Neural progenitor cell (in vitro differentiated cells): ENCODE results near the gene OSTF1. TPM values are rescaled to one million over a fixed set of nuclear protein-coding genes. Genes with fewer than 3 reads are reported as not detected.

Source experiments
- DNase-seq: peaks from one replicate; pipeline ENCODE4 v3.0.0-alpha.2; 2016; ENCODE audit warnings: low spot score
- H2AFZ ChIP-seq: fragments of 200-600 bp; sonication (generic); replicated peaks from 2 replicates; pipeline ENCODE4 v1.6.1; 2016; ENCODE audit warnings: antibody characterized with exemption
- H3F3A ChIP-seq: fragments of 200-600 bp; sonication (generic); 2 replicates; pipeline ENCODE4 v1.6.1; 2016; ENCODE audit warnings: antibody characterized with exemption, low read depth
- H3K27ac ChIP-seq: fragments of 200-600 bp; sonication (generic); 2 replicates; pipeline ENCODE4 v1.5.1; 2016; ENCODE audit warnings: mild to moderate bottlenecking
- H3K27me3 ChIP-seq: fragments of 200-600 bp; sonication (generic); 2 replicates; pipeline ENCODE4 v1.6.1; 2016; ENCODE audit warnings: mild to moderate bottlenecking, moderate library complexity
- H3K36me3 ChIP-seq: fragments of 200-600 bp; sonication (generic); 2 replicates; pipeline ENCODE4 v1.5.1; 2016
- H3K4me1 ChIP-seq: fragments of 200-600 bp; sonication (generic); 2 replicates; pipeline ENCODE4 v1.6.1; 2016; ENCODE audit warnings: mixed run types
- H3K4me2 ChIP-seq: fragments of 200-600 bp; sonication (generic); 2 replicates; pipeline ENCODE4 v1.6.1; 2016
- H3K4me3 ChIP-seq: fragments of 200-600 bp; sonication (generic); 2 replicates; pipeline ENCODE4 v1.5.1; 2016
- H3K79me2 ChIP-seq: fragments of 200-600 bp; sonication (generic); 2 replicates; pipeline ENCODE4 v1.6.1; 2016; ENCODE audit warnings: low read depth
- H3K9ac ChIP-seq: fragments of 200-600 bp; sonication (generic); 2 replicates; pipeline ENCODE4 v1.6.1; 2016
- H3K9me3 ChIP-seq: fragments of 200-600 bp; sonication (generic); 2 replicates; pipeline ENCODE4 v1.5.1; 2016; ENCODE audit warnings: low read depth
- H4K20me1 ChIP-seq: fragments of 200-600 bp; sonication (generic); 2 replicates; pipeline ENCODE4 v1.6.1; 2016; ENCODE audit warnings: low read depth
- H3K27ac Mint-ChIP-seq: 3 replicates; pipeline ENCODE4 v1.8.0; 2021; ENCODE audit warnings: mixed read lengths
- H3K27me3 Mint-ChIP-seq: 2 replicates; pipeline ENCODE4 v1.8.0; 2022; ENCODE audit warnings: low read depth, mild to moderate bottlenecking, inconsistent platforms, moderate library complexity, mixed read lengths; ENCODE audit not compliant: insufficient read depth
- H3K36me3 Mint-ChIP-seq: 3 replicates; pipeline ENCODE4 v1.8.0; 2021; ENCODE audit warnings: mixed read lengths
- H3K4me1 Mint-ChIP-seq: 3 replicates; pipeline ENCODE4 v1.8.0; 2021; ENCODE audit warnings: mixed read lengths
- H3K4me3 Mint-ChIP-seq: 3 replicates; pipeline ENCODE4 v1.8.0; 2021; ENCODE audit warnings: mild to moderate bottlenecking, moderate library complexity, mixed read lengths
- H3K9me3 Mint-ChIP-seq: 3 replicates; pipeline ENCODE4 v1.8.0; 2020; ENCODE audit warnings: mixed read lengths
- CTCF ChIP-seq: fragments of 200-600 bp; sonication (generic); IDR thresholded peaks from 2 replicates; pipeline ENCODE4 v1.5.1; 2017; ENCODE audit warnings: antibody characterized with exemption, mild to moderate bottlenecking
- EZH2 ChIP-seq: fragments of 200-600 bp; sonication (generic); IDR thresholded peaks from 2 replicates; pipeline ENCODE4 v1.6.1; 2017; ENCODE audit warnings: antibody characterized with exemption, mild to moderate bottlenecking, moderate library complexity
- EZH2phosphoT487 ChIP-seq: fragments of 200-600 bp; sonication (generic); IDR thresholded peaks from 2 replicates; pipeline ENCODE4 v1.6.1; 2017; ENCODE audit warnings: antibody characterized with exemption
- total RNA-seq: library from RNA; depleted of rRNA; stranded (reverse); fragments of >200 nt; gene quantifications from 2 replicates; pipeline ENCODE4 v1.2.3, GENCODE V29; 2015; ENCODE audit warnings: low replicate concordance

The OSTF1 gene
- total RNA-seq, 1 donor from 2014 or later, result 1.3 TPM

DNA sequence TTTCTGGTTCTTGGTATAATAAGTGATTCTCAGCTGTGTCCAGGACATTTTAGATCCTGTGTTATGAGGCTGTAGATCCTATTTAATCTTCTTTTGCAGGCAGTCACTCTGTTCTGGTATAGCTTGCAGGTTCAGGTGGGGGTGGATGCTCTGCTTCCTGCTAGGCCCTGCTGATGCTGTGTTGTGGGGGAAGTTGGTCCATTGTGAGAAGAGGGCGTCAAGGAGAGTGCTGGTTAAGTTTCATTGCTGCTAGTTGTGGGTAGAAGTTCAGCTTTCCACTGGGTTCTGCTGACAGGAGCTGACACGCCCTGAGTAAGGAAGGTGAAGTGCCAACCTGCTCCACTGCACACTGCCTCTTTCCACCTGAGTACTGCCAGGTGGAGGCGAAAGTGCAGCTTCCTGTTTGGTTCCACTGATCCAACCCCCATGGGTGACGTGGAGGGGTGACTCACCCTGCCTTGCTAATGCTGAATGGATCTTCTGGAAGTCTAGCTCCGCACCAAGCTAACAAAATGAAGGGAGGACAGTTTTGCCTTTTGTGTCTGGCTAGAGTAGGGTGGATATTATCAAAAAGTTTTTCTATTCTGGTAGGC, 16.7 kb upstream of the OSTF1 start:
- H2AFZ ChIP-seq, result no peak overlapping the region
- H3K9ac ChIP-seq, result no peak overlapping the region
- H3K4me3 ChIP-seq, result no peak overlapping the region
- H3F3A ChIP-seq, result peaks cover 7% of the 10 kb centered on the region
- DNase-seq, result no peak
- H3K27ac Mint-ChIP-seq, result no peak overlapping the region
- H3K79me2 ChIP-seq, result no peaks in the 10 kb centered on the region
- no peaks in the 10 kb centered on the region for H3K9me3 Mint-ChIP-seq
- no peak overlapping the region for H3K4me2 ChIP-seq
- H3K27me3 Mint-ChIP-seq, result no peaks in the 10 kb centered on the region
- H4K20me1 ChIP-seq, result no peaks in the 10 kb centered on the region
- H3K4me1 Mint-ChIP-seq, result no peaks in the 10 kb centered on the region
- no peaks in the 10 kb centered on the region for H3K36me3 Mint-ChIP-seq
- no peak overlapping the region for H3K27ac ChIP-seq
- H3K4me1 ChIP-seq, result peaks cover 14% of the 10 kb centered on the region
- no peaks in the 10 kb centered on the region for H3K36me3 ChIP-seq
- H3K4me3 Mint-ChIP-seq, result no peak overlapping the region
- H3K27me3 ChIP-seq, result no peaks in the 10 kb centered on the region
- H3K9me3 ChIP-seq, result no peaks in the 10 kb centered on the region
- TF ChIP-seq CTCF (no peak), EZH2phosphoT487 (no peak), EZH2 (no peak)

DNA sequence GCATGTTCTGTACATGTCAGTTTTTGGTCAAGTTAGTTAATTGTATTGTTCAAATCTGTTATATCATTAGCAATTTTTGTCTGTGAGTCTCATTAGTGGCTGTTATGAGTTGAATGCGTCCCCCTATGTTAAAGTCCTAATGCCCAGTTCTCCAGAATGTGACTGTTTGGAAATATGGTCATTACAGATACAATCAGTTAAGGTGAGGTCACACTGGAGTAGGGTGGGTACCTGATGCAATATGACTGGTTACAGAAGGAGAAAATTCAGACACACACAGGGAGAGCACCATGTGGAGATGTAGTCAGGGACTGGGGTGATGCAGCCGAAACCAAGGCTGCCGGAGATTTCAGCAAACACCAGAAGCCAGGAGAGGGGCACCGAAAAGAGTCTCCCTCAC, 15.4 kb upstream of the OSTF1 start:
- Histone ChIP-seq H3K9ac (no peak overlapping the region), H2AFZ (no peak overlapping the region), H3K27ac (no peak overlapping the region), H3K36me3 (no peaks in the 10 kb centered on the region), H3K4me3 (no peak overlapping the region), H3K27me3 (no peaks in the 10 kb centered on the region), H3K9me3 (no peaks in the 10 kb centered on the region), H3K4me2 (no peak overlapping the region), H3K4me1 (peaks cover 14% of the 10 kb centered on the region), H3F3A (peaks cover 7% of the 10 kb centered on the region), H3K79me2 (no peaks in the 10 kb centered on the region), H4K20me1 (no peaks in the 10 kb centered on the region)
- Mint-ChIP-seq H3K9me3 (no peaks in the 10 kb centered on the region), H3K36me3 (no peaks in the 10 kb centered on the region), H3K27me3 (no peaks in the 10 kb centered on the region), H3K4me3 (no peak overlapping the region), H3K4me1 (no peaks in the 10 kb centered on the region), H3K27ac (no peak overlapping the region)
- TF ChIP-seq CTCF (no peak), EZH2 (no peak), EZH2phosphoT487 (no peak)
- no peak for DNase-seq

DNA sequence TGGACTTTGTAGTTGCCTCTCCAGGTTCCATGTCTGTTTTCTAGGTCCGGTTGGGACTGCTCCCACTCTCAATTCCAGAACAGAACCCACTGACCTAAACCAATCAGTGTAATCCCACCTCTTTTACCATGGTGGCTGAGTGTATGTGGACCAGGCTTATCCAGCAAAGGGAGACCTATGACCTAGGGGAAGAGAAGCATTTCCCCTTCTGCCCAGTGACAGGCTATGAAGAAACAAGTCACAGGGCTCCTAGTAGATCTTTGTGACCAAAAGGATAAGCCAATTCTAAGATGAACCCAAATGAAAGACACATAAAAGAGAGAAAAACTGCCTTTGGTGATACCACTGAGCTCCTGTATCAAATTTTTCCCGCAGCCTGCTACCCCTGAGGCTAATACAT, 6.7 kb upstream of the OSTF1 start:
- no peaks in the 10 kb centered on the region for H3K27me3 ChIP-seq
- H3F3A ChIP-seq, result no peaks in the 10 kb centered on the region
- no peak overlapping the region for H3K4me3 ChIP-seq
- H3K9me3 ChIP-seq, result no peaks in the 10 kb centered on the region
- H3K27ac ChIP-seq, result no peak overlapping the region
- no peaks in the 10 kb centered on the region for H3K27me3 Mint-ChIP-seq
- DNase-seq, result no peak
- H3K4me3 Mint-ChIP-seq, result no peak overlapping the region
- H3K27ac Mint-ChIP-seq, result no peak overlapping the region
- H3K4me1 Mint-ChIP-seq, result peaks cover 24% of the 10 kb centered on the region
- no peaks in the 10 kb centered on the region for H3K36me3 ChIP-seq
- H2AFZ ChIP-seq, result no peak overlapping the region
- no peaks in the 10 kb centered on the region for H3K79me2 ChIP-seq
- TF ChIP-seq EZH2 (no peak), CTCF (no peak), EZH2phosphoT487 (no peak)
- no peaks in the 10 kb centered on the region for H3K4me1 ChIP-seq
- H3K9ac ChIP-seq, result no peak overlapping the region
- H3K36me3 Mint-ChIP-seq, result no peaks in the 10 kb centered on the region
- H3K9me3 Mint-ChIP-seq, result no peaks in the 10 kb centered on the region
- H3K4me2 ChIP-seq, result no peak overlapping the region
- no peaks in the 10 kb centered on the region for H4K20me1 ChIP-seq
